Esophagus muscularis mucosa (tissue), 4 donors: Measurements from ENCODE around the gene WDFY3. TPM values are rescaled to one million over a fixed set of nuclear protein-coding genes. Genes with fewer than 3 reads are reported as not detected.

Experiments
- DNase-seq: peaks from one replicate; pipeline ENCODE4 v3.0.0-alpha.2; 2017; ENCODE audit errors: extremely low spot score
- H3K27ac ChIP-seq, 4 donors: fragments of 200-600 bp; sonication (generic); replicated peaks in 1 of 4; 1 replicate in 3 of 4; 2 replicates in 1 of 4; pipeline ENCODE4 v1.5.1; 2016 to 2019; ENCODE audit warnings: mild to moderate bottlenecking in 1 of 4
- H3K27me3 ChIP-seq, 4 donors: fragments of 200-600 bp; sonication (generic); one replicate each; pipeline versions ENCODE4 v1.5.1 to v1.6.0; 2016 to 2019
- H3K36me3 ChIP-seq, 4 donors: fragments of 200-600 bp; sonication (generic); one replicate each; pipeline ENCODE4 v1.5.1; 2016 to 2019
- H3K4me1 ChIP-seq, 4 donors: fragments of 200-600 bp; sonication (generic); one replicate each; pipeline ENCODE4 v1.5.1; 2016 to 2019
- H3K4me3 ChIP-seq, 4 donors: fragments of 200-600 bp; sonication (generic); 1 replicate in 2 of 4; 2 replicates in 2 of 4; pipeline ENCODE4 v1.5.1; 2016 to 2019; ENCODE audit warnings: mild to moderate bottlenecking in 4 of 4, moderate library complexity in 1 of 4
- H3K9me3 ChIP-seq, 4 donors: fragments of 200-600 bp; sonication (generic); 1 replicate in 3 of 4; 2 replicates in 1 of 4; pipeline ENCODE4 v1.5.1; 2016 to 2019
- CTCF ChIP-seq, 3 experiments: fragments of 200-600 bp in 2 of 3; fragments of 450-650 bp in 1 of 3; sonication (generic) in 2 of 3; IDR thresholded peaks; one replicate each; pipeline ENCODE4 v1.5.1; 2017 to 2019; ENCODE audit warnings: antibody characterized with exemption in 3 of 3, mild to moderate bottlenecking in 2 of 3, moderate library complexity in 1 of 3
- EP300 ChIP-seq: sonication (generic); formaldehyde crosslinking; IDR thresholded peaks from one replicate; pipeline ENCODE4 v1.6.1; 2017; ENCODE audit warnings: antibody characterized with exemption
- POLR2A ChIP-seq: fragments of 450-650 bp; IDR thresholded peaks from one replicate; pipeline ENCODE4 v1.6.1; 2017; ENCODE audit warnings: antibody characterized with exemption, moderate library complexity, mild to moderate bottlenecking, low read depth
- POLR2AphosphoS5 ChIP-seq, 2 donors: sonication (generic); formaldehyde crosslinking; IDR thresholded peaks; one replicate each; pipeline ENCODE4 v1.6.1; 2017; ENCODE audit warnings: antibody characterized with exemption in 2 of 2
- WGBS: methylation state at CpG from one replicate; pipeline ENCODE4 v1.1.5; 2018; 5-methylcytosine and 5-hydroxymethylcytosine counted together
- intact Hi-C: fragments of 100-400 bp; cut with DNase I; formaldehyde crosslinking; loops from one replicate; pipeline ENCODE4 v1.15.1; 2023
- total RNA-seq, 4 donors: library from RNA; depleted of rRNA; stranded (reverse); fragments of >200 nt; gene quantifications; one replicate each; pipeline versions ENCODE4 v1.1.0 to v1.2.1, GENCODE V29; 2016

The WDFY3 gene
- total RNA-seq, 4 donors from 2014 or later, result 73.1 to 103 (median 100.0) TPM

- Histone ChIP-seq H3K9me3 (no peaks in the 10 kb centered on the region), H3K4me1 (peaks cover 14 to 38% (median 30%) of the 10 kb centered on the region in 4 donors), H3K4me3 (peak overlapping the region; percentile 77 to 94 (median 92)), H3K27me3 (no peaks in the 10 kb centered on the region), H3K36me3 (no peaks in the 10 kb centered on the region), H3K27ac (peak overlapping the region; percentile 89 to 96 (median 94))
- TF ChIP-seq POLR2A (no peak), POLR2AphosphoS5 (IDR thresholded peaks at IDR 0.05) (peak in 1 of 2 donors; percentile 24)
- no peak for DNase-seq
- intact Hi-C loops, result no loop called here
- WGBS, result 3% methylated on average over 7 of the region's 7 CpGs
Measured at GRCh38 chr4:84967243-84967690, 777 bp upstream of the WDFY3 start.

- under 1% methylated on average over 11 of the region's 98 CpGs for WGBS
- Histone ChIP-seq H3K4me3 (peak overlapping the region; percentile 77 to 94 (median 92)), H3K9me3 (no peaks in the 10 kb centered on the region), H3K4me1 (peaks cover 14 to 46% (median 39%) of the 10 kb centered on the region in 4 donors), H3K27ac (peak overlapping the region; percentile 89 to 96 (median 94)), H3K36me3 (no peaks in the 10 kb centered on the region), H3K27me3 (no peaks in the 10 kb centered on the region)
- intact Hi-C loops, result no loop called here
- peak in 2 of 3 experiments; percentile 16 to 17 for TF ChIP-seq CTCF (IDR thresholded peaks at IDR 0.05)
- no peak for TF ChIP-seq POLR2AphosphoS5 (IDR thresholded peaks at IDR 0.05)
- no peak for DNase-seq
Measured at GRCh38 chr4:84965553-84966381, 723 bp downstream of the WDFY3 start.

- WGBS, result 60% methylated on average over 6 of the region's 6 CpGs
- no peaks in the 10 kb centered on the region for H3K36me3 ChIP-seq
- no peaks in the 10 kb centered on the region for H3K9me3 ChIP-seq
- intact Hi-C loops, result no loop called here
- H3K4me3 ChIP-seq, result peak overlapping the region; percentile 77 to 94 (median 92)
- H3K4me1 ChIP-seq, result peaks cover 14 to 50% (median 38%) of the 10 kb centered on the region in 4 donors
- H3K27me3 ChIP-seq, result no peaks in the 10 kb centered on the region
- no peak for TF ChIP-seq POLR2A
- TF ChIP-seq POLR2AphosphoS5 (IDR thresholded peaks at IDR 0.05), result no peak
- TF ChIP-seq EP300, result no peak
- TF ChIP-seq CTCF (IDR thresholded peaks at IDR 0.05), result no peak
- no peak for DNase-seq
- H3K27ac ChIP-seq, result peak overlapping the region; percentile 89 to 96 (median 94)
Measured at GRCh38 chr4:84964995-84965552, 1.4 kb downstream of the WDFY3 start.

- Histone ChIP-seq H3K9me3 (no peaks in the 10 kb centered on the region), H3K4me3 (no peak overlapping the region), H3K27me3 (no peaks in the 10 kb centered on the region), H3K4me1 (peaks cover 27 to 72% (median 53%) of the 10 kb centered on the region in 4 donors), H3K36me3 (no peaks in the 10 kb centered on the region), H3K27ac (no peak overlapping the region)
- no peak for DNase-seq
- intact Hi-C loops, result no loop called here
- WGBS, result 84% methylated on average over 5 of the region's 5 CpGs
- no peak for TF ChIP-seq CTCF (IDR thresholded peaks at IDR 0.05)
- no peak for TF ChIP-seq EP300
- no peak for TF ChIP-seq POLR2A
- TF ChIP-seq POLR2AphosphoS5 (IDR thresholded peaks at IDR 0.05), result no peak
Measured at GRCh38 chr4:84962102-84962501, 4.4 kb downstream of the WDFY3 start.

GRCh38 chr4:84958434-84958833, 8.1 kb downstream of the WDFY3 start:
- intact Hi-C loops, result no loop called here
- no peaks in the 10 kb centered on the region for H3K27me3 ChIP-seq
- no peak for DNase-seq
- H3K36me3 ChIP-seq, result no peaks in the 10 kb centered on the region
- H3K4me1 ChIP-seq, result peaks cover 32 to 77% (median 58%) of the 10 kb centered on the region in 4 donors
- TF ChIP-seq CTCF (IDR thresholded peaks at IDR 0.05), result no peak
- TF ChIP-seq POLR2A, result no peak
- no peak for TF ChIP-seq POLR2AphosphoS5 (IDR thresholded peaks at IDR 0.05)
- TF ChIP-seq EP300, result no peak
- H3K27ac ChIP-seq, result no peak overlapping the region
- no peaks in the 10 kb centered on the region for H3K9me3 ChIP-seq
- no peak overlapping the region for H3K4me3 ChIP-seq
